ENCODE measurements around the gene IQSEC1.

The IQSEC1 gene

GRCh38 chr3:13013566-13013965 lies 59.7 kb downstream of the IQSEC1 start:
- H3K4me3 ChIP-seq (ENCODE audit: low read length): no peak overlapping the region
- TF ChIP-seq, protein P1, sequence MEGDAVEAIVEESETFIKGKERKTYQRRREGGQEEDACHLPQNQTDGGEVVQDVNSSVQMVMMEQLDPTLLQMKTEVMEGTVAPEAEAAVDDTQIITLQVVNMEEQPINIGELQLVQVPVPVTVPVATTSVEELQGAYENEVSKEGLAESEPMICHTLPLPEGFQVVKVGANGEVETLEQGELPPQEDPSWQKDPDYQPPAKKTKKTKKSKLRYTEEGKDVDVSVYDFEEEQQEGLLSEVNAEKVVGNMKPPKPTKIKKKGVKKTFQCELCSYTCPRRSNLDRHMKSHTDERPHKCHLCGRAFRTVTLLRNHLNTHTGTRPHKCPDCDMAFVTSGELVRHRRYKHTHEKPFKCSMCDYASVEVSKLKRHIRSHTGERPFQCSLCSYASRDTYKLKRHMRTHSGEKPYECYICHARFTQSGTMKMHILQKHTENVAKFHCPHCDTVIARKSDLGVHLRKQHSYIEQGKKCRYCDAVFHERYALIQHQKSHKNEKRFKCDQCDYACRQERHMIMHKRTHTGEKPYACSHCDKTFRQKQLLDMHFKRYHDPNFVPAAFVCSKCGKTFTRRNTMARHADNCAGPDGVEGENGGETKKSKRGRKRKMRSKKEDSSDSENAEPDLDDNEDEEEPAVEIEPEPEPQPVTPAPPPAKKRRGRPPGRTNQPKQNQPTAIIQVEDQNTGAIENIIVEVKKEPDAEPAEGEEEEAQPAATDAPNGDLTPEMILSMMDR (conservative IDR thresholded peaks at IDR 0.05; ENCODE audit: low read depth, low read length): no peak
- DNase-seq (ENCODE audit: low read depth): no peak

GRCh38 chr3:13013151-13013561 lies 60.1 kb downstream of the IQSEC1 start:
- H3K4me3 ChIP-seq (ENCODE audit: low read length): no peak overlapping the region
- TF ChIP-seq, protein P1 (conservative IDR thresholded peaks at IDR 0.05; ENCODE audit: low read depth, low read length): no peak
- DNase-seq (ENCODE audit: low read depth): no peak

DNA sequence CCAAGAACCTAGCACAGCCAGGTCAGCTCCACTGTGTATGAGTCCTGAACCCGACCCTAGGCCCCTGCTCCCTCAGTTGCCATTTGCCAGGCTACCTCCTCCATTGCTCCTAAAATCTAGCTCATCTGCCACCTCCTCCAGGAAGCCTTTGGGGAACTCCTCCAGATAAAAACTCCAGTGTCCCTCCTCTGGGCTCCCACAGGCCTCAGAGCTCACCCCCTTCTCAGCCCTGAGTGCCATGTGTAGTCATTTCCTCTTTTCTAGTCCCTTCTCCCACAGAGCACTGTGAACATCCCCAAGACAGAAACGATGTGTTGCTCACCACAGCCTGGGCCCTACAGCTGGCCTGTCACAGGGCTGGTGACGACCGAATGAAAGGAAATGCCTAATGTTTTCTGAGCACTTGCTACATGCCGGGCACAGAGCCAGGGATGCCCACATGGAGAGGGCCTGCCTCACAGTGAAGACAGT lies 61.0 kb downstream of the IQSEC1 start:
- DNase-seq (ENCODE audit: low read depth): no peak
- H3K4me3 ChIP-seq (ENCODE audit: low read length): no peak overlapping the region
- TF ChIP-seq, protein P1 (conservative IDR thresholded peaks at IDR 0.05; ENCODE audit: low read depth, low read length): no peak

DNA sequence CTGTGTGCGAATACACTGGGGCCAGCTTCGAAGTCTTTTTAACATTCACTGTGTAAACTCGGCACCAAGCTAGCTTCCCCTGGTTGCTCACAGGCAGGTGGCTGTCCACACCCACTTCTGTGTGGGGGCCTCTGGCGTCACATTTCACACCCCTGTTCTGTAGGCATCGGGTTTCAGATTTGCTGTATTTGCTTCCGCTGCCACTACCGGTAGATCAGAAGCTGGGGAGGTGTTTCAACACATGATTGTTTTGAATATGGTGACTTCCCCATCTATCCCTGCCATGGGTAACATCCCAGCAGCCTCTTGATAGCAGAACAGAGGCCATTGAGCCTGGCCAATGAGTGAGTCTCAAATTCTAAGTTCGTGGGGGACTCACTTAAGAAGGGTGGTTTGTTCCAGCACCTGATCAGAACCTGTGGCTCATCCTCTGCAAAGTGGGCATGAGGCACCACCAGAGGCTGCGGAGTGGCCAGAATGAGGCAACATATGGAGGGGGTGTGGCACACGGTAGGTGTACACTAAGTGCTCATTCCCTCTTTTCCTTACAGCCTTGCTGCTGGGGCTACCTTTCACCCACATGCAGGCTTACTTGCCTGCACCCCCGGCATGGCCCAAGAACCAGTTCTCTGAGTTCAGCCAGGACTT lies 61.5 kb downstream of the IQSEC1 start:
- DNase-seq (ENCODE audit: low read depth): no peak

GRCh38 chr3:13010780-13011572 lies 62.3 kb downstream of the IQSEC1 start:
- H3K4me3 ChIP-seq (ENCODE audit: low read length): no peak overlapping the region
- TF ChIP-seq, protein P1 (conservative IDR thresholded peaks at IDR 0.05; ENCODE audit: low read depth, low read length): no peak

More for the DNA sequence above, 61.5 kb downstream of the IQSEC1 start:
- no peak overlapping the region for H3K4me3 ChIP-seq (ENCODE audit: low read length)
- TF ChIP-seq, protein P1 (conservative IDR thresholded peaks at IDR 0.05; ENCODE audit: low read depth, low read length): no peak

DNA sequence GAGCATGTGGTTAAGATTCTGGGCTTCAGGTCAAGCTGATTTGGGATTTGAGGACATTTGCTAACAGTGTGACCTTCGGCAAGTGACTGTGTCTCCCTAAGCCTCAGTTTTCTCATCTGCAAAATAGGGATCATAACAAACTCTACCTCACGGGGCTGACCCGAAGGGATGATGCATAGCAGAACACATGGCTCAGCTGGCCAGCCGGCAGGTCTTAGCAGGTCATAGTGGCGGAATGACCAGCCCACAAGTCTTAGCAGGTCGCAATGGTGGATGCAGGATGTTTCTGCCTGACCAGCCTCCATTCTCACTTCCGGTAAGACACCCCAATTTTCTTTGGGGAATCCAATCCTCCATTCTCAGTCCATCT lies 63.3 kb downstream of the IQSEC1 start:
- DNase-seq (ENCODE audit: low read depth): no peak
- TF ChIP-seq, protein P1 (conservative IDR thresholded peaks at IDR 0.05; ENCODE audit: low read depth, low read length): no peak
- no peak overlapping the region for H3K4me3 ChIP-seq (ENCODE audit: low read length)

More at GRCh38 chr3:13010780-13011572, 62.3 kb downstream of the IQSEC1 start:
- DNase-seq (ENCODE audit: low read depth): no peak
